C4-2B (cell line): ENCODE results near the gene ZBTB7A.
A peak's percentile ranks its signal among the peaks of the same experiment; 100 is the strongest.

ENCODE experiments used
- H3K27ac ChIP-seq: fragments of 450-650 bp; 2 replicates; pipeline ENCODE4 v1.5.1; 2017
- ZFX ChIP-seq: fragments of 450-650 bp; IDR thresholded peaks from 2 replicates; pipeline ENCODE4 v1.6.1; 2017
- TF ChIP-seq, protein P1 (sequence below): fragments of 450-650 bp; conservative IDR thresholded peaks from 2 replicates; pipeline ENCODE4 v1.5.1; 2017; ENCODE audit warnings: mild to moderate bottlenecking

The ZBTB7A gene

DNA sequence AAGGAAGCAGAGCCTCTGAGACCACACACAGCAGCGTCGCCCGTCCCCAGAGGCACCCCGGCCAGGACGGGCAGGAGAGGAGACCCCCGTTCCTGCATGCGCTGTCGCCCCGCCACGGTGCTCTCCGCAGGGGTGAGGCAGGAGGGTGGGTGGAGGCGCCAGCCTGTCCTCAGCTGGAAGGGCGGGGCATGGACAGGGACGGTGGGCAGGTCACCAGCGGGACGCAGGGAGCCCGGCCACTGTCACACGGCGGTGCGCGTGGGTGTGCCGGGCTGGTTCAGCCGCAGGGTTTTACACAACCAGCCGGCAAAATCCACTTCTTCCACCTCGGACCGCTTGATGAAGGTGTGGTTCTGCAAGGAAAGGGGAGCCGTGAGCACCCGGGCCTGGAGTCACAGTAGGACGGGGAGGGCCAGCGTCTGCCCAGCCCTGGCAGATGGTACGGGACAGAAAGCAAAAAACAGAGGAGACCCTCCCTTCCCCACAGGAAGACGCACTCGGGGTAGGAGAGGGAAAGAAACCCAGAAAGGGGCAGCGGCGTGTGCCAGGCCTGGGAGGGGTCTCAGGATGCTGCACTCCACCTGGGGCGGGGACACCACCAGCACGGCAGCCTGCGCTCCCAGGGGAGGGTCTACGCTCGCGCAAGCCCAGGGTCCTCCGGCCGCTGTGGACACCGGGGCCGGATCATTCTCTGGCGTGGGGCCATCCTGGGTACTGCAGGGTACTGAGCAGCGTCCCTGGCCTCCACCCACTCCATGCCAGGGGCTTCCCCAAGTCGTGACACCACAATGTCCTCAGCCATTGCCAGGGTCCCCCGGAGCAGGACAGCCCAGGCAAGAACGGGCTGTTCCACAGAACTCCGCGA is 23.9 kb upstream of the ZBTB7A start:
- no peak overlapping the region for H3K27ac ChIP-seq
- TF ChIP-seq, protein P1, sequence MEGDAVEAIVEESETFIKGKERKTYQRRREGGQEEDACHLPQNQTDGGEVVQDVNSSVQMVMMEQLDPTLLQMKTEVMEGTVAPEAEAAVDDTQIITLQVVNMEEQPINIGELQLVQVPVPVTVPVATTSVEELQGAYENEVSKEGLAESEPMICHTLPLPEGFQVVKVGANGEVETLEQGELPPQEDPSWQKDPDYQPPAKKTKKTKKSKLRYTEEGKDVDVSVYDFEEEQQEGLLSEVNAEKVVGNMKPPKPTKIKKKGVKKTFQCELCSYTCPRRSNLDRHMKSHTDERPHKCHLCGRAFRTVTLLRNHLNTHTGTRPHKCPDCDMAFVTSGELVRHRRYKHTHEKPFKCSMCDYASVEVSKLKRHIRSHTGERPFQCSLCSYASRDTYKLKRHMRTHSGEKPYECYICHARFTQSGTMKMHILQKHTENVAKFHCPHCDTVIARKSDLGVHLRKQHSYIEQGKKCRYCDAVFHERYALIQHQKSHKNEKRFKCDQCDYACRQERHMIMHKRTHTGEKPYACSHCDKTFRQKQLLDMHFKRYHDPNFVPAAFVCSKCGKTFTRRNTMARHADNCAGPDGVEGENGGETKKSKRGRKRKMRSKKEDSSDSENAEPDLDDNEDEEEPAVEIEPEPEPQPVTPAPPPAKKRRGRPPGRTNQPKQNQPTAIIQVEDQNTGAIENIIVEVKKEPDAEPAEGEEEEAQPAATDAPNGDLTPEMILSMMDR: no peak
- TF ChIP-seq ZFX: no peak

DNA sequence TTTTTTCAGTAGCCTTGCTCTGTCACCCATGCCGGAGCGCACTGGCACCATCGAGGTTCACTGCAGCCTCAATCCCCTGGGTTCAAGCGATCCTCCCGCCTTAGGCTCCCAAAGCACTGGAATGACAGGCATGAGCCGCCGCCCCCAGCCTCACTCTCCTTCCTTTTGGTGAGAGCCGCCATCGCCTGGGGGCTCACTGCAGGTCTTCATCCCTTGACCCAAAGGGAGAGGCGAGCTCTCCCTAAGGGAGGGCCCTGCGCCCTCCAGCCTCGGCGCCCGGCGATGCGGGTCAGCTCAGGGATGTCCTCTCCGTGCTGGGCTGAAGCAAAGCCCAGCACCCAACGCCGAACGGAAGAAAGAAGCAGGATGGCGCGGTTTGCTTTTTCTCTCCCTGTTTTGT is 23.2 kb upstream of the ZBTB7A start:
- TF ChIP-seq ZFX: no peak
- TF ChIP-seq, protein P1: no peak
- H3K27ac ChIP-seq: no peak overlapping the region

DNA sequence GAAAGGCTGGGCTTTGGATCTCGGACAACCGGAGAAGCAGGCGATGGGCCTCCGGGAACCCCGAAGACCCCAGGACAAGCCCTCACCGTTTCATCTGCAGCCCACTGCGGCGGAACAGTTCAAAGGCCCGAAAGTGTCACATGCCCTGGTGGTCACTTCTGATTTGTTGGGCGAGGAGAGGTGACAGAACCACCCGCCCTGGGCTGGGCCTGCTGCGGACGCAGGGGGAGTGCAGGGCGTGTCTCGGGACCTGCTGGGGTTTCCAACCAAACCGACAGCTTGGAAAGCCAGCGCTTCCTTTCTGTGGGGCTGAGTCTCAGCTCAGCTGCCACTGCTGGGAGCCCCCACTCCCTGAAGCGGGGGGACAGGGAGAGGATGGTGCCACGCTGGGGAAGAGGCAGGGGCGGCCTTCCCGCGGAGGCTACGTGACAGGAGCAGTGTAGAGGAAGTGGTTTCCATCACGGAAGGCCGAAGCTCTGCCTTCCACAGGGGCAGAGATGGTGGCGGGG is 22.8 kb upstream of the ZBTB7A start:
- no peak overlapping the region for H3K27ac ChIP-seq
- TF ChIP-seq, protein P1: no peak
- no peak for TF ChIP-seq ZFX

DNA sequence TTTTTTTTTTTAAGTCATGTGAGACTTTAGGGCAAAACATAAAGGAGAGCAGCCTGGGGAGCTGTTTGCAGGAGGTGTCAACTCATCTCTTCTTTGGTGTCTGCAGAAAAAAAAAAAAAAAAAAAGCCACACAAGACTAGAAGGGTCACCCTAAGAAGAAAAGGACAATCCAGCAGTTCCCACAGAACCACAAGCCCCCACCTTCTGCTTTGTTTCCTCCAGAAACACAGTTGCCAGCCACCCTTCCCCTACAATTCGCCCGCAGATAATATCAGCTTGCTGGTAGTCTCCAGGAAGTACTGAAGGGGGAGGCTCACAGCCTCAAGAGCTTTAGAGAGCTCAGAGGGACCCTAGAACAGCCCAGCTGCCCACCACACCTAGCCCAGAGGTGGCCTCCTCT is 22.3 kb upstream of the ZBTB7A start:
- TF ChIP-seq, protein P1: no peak
- no peak for TF ChIP-seq ZFX
- H3K27ac ChIP-seq: no peak overlapping the region

DNA sequence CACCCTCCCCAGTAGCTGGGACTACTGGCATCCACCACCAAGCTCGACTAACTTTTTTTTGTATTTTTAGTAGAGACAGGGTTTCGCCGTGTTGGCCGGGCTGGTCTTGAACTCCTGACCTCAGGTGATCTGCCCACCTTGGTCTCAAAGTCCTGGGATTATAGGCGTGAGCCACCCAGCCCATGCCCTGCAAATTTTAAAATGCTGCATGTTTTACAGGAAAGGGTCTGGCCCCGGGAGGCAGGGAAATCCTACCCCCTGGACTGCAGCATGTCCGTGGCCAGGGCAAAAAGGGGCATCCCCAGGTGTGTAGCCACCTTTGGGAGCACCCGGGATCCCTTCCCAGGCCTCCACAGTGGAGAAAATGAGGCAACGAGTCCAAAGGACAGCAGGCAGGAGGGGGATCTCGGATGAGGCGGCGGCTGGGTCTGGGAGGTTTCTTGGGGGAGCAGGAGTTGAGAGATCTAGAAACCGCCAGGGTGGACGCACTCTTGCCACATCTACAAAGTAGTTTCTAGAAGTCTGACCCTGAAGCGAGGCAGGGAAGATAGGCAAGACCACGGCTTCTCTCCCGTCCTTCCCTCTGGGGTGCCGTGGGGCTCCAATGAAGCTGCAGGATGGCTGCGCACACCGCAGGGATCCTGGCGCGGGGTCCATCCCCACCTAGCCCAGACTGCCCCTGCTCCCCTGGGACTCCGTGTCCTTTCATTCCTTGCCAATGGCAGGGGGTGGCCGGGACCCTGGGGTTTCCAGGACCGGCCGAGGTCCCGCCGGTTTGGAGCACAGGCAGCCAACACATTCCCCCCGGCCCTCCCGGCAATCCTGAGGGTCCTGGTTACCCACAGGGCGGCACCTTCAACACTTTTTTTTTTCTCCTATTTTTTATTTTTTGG is 21.3 kb upstream of the ZBTB7A start:
- no peak overlapping the region for H3K27ac ChIP-seq
- TF ChIP-seq ZFX: no peak
- TF ChIP-seq, protein P1: no peak

DNA sequence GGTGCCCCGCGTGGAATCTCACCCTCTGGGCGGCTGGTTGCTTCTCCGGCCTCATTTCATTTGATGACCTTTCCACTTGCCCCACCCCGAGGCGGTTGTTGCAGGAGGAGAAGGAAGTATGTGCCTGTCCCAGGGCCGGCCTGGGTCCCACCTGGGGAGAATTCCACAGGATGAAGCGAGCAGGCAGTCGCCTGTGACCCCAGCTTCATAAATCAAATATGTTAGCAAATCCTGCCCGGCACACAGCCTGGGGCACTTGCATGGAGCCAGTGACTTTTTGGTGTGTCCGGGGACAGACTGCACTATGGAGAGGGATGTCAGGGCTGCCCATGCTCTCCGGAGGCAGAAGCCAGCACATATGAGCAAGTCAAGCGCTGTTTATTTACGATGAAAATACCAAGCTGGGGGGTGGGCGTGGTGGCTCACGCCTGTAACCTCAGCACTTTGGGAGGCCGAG is 19.7 kb upstream of the ZBTB7A start:
- TF ChIP-seq, protein P1: no peak
- TF ChIP-seq ZFX: no peak
- no peak overlapping the region for H3K27ac ChIP-seq

DNA sequence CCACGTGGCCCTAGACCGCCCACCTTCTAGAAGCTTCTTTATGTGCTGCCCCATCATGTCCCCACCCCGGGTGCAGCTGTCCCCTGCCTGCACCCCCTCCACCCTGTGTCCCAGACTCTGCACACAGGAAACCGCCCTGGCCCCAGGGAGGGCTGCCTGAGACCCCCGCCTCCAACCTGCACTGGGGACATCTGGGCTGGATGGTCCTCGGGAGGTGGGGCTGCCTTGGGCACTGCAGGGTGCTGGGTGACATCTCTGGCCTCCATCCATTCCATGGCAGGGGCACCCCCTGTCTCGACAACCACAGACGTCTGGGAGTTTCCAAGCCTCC is 17.8 kb upstream of the ZBTB7A start:
- H3K27ac ChIP-seq: peak overlapping the region; percentile 82
- no peak for TF ChIP-seq ZFX
- TF ChIP-seq, protein P1: no peak
